ENCODE measurements around the gene WARS2.

Gene WARS2

GRCh38 chr1:118992868-118993699 is 147.4 kb downstream of the WARS2 start:
- DNase-seq = no peak

DNA sequence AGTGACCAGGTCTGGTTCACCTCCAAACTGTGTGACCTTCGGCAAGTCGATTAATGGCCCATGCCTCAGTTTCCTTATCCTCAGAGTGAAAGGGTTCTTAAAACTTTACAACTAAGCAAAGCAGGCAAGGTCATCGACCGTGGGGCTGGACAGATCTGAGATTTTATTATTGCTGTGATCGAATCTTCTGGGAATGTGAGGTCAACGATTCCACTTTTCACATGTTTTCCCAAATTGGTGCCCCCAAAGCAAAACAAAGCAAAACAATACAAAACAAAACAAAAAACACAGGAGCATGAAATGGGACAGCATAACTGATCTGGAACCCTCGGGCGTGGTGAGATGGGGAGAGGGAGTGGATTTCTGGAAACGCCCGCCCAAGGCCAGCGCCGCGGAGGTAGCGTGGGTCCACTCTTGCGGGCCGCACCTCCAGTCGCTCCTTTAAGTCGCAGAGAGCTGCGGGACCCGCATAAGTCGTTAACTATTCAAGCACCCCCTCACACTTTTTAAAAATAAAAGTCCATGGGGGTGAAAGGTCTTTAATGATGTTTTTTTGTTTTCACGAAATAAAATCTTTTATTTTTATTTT is 148.1 kb downstream of the WARS2 start:
- no peak for DNase-seq

- DNase-seq = no peak
These were observed 149.0 kb downstream of the WARS2 start for GRCh38 chr1:118991448-118991847.

DNA sequence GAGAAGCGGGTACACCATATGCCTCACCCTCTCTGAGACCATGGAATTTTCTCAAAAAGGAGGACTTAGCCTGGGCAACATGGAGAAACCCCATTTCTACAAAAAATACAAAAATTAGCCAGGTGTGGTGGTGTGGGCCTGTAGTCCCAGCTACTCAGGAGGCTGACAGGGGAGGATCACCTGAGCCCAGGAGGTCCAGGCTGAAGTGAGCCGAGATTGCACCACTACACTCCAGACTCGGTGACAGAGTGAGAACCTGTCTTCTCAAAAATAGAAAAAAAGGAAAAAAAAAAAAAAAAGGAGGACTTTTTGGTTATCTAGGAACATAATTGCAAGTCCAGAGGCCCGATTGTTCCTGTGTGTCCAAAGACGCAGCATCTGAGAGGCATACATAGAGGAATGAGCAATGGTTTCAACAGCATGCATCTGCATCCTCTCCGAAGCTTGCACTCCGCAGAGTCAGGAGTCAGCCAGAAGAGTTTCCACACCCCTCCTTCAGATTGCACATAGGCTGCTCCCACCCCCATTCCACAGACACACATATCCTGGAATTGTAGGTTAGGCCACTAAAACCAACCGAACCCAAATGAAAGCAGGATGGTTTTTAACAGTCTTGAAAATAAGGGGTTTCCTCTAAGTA is 149.8 kb downstream of the WARS2 start:
- DNase-seq = no peak

GRCh38 chr1:118989878-118990378 is 150.5 kb downstream of the WARS2 start:
- no peak for DNase-seq

DNA sequence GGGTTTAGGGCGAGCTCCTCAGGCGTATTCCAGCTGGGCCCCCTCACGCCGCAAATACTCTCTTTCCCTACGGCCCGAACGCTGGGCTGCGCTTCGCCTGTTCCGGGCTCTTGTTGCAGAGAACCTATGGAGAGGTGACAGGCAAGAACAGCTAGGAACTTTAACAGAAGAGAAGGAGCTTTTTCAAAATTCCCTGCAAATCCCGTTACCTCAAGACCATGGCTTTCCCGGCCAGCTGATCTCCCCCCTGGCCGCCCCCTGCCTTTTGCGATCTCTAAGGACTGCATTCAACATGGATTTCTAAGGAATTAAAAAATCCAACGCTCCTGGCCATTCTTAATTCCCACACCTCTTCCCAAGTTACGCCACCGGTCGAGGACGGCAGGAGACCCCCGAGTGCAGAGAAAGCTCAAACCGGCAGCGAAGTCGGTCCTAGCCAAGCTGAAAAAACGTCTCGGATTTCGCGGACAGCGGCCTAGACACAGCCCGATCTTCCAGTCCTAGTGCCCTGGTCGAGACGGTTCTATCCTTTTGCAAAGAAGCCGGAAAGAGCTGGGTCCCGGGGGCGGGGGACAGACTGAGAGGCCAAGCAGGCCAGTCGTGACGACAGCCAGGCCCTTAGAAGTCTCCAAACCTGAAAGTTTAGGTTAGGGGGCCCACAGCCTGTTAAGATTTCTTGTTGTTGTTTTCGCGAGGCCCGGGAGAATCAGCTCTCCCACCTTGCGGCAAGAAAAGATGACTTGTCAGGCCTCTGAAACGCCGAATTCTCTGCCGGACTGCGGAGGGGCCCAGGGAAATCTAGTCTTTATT is 151.2 kb downstream of the WARS2 start:
- no peak for DNase-seq

- no peak for DNase-seq
These were observed 152.1 kb downstream of the WARS2 start, which contains the start of gene TBX15 for GRCh38 chr1:118988186-118989005. TBX15 (minus strand) TSS chr1:118988343; CDS start chr1:118987795, 548 bp downstream.

DNA sequence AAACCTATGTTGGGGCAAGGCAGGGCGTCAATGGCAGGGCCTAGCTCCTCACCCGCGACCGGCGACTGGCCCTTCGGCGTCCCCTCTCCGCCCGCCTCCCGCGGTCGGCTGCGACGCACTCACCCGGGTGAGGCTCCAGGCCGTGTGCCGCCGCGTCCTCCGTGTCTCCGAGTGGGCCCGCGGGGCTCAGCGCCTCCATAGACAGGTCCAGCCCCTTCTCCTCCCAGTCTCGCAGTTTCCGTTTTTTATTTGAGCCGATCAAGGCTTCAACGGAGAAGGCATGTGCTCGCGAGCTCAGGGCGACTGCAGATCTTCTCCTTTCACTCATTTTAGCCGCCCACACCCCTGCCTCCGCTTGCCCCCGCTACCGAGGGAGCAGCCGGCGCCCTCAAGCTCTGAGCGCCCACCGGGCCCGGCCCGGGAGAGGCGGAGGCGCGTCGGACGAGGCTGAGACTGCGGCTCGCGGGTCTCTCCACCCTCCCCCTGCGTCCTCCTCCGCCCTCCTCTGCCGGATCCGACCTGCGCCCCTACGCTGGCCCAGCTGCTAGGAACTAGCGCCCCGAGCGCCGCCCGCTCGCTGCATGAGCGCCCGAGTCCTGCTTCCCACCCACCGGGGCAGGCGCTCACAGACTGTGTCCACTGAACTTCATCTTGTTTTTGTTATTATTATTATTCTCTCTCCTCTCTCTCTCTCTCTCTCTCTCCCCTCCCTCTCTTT is 152.8 kb downstream of the WARS2 start:
- DNase-seq = no peak

DNA sequence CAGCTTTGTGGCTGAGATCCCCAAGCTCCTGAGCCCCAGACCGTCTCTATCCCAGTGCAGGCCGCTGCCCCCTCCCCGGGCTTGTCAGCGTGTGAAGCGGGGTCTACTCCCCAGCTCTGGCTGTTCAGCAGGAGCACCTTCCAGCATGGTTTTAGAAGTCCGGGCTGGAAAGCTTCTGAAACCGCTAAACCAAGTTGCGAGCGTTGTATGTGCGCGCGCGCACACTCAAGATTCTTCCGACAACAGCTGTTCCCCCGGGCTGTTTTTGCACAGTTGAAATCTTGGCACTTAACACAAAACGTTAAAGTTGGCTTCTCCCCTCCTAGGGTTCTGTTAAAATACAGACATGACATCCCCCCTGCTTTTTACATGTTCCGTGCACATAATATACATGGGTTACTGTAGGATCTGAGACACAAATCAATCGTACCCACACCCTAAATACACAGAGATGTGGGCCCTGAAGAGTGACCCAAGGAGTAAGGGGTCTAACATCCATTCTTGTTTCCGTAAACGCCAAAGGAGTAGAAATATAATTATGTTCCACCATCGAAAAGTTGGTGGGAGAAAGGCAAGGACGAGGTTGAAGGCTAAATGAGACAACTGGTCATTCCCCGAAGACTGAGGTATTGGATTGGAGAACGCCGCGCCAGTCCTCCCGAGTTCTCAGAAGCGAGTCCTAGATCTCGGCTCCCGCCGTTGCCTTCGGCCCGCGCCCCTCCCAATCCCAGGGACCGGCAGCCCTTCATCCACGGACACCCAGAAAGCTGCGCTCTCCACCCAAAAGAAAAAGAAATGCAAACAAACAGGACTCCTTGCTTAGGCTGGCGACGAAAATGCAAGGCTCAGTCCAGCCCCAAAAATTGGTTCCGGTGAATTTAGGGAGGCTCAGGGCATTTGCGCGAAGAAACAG is 153.6 kb downstream of the WARS2 start:
- no peak for DNase-seq

DNA sequence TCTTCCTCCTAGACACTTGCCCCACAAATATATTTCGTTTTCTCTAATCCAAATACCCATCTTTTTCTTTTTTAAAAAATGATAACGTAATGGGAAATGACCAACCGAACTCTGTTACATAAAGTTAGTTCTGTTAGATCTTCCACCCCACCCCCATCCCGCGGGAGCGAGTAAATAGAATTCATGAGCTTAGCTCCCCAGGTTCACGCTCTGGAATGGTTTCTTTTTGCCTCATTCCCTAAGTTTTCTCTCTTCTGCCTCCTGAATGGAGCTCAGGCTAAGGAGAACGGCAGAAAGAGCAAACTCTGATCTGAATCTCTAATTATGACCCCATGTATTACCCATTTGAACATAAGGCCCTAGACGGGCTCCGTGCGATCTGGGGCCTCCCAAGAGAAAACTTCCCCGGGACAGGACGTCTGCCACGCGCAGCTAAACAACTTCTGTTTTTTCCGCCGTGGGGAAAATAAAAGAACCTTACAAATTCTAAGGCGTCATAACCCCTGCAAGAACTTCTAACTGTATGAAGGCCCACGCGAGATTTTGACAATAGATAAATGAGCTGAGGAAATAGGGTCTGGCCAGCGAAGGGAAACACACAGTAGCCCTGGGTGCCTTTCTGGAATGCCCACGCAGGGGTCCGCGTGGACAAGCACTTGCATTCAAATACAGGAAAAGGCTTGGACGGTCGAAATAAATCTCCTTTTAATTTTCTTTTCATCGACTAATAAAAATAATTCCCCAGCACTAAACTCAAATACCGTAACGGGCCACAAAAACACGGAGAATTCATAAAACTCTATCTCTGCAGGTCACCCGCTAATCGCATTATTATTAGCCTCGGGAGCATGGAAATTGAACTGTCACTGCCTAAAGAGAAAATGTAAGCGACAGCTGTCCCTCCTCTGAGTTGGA is 154.6 kb downstream of the WARS2 start:
- DNase-seq = no peak

DNA sequence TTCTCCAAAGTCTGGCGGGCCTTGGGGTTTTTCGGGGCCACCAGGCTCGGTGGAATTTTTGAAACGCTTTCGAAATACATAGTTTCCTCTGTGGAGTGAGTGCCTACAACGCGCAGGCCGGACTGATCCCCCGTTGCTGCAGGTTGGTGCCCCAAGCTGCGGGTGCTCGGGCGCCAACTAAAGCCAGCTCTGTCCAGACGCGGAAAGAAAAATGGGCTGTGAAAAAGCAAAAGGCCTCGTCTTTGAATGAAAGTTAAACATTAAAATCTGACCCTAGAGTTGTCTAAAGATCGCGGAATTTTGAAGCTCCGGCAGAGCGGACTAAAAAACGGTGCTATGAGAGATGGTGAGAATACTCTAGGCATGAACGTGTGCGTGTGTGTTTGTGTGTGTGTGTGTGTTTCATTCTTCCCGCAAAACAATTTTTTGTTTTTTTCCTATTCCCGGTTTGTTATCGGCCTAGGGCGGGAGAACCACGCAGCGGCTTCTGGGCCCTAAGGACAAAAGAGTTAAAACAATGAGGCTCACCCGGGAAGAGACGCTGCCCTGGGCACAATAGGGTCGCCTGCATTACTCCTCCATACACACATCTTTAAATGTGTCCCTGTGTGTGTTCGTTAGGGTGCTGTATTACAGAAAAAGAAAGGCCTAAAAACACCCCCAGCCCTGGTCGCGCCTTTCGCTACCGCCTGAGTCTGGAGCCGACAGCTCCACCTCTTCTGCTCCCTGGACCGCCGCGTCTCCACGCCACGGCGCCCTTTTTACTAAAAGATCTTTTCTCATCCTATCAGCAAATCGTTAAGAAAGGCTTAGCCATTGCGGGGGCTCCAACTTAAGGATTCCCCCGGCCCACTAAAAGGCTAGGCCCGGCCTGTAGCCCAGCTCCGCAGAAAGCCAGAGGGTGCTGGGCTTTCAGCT is 155.5 kb downstream of the WARS2 start:
- DNase-seq = no peak

- no peak for DNase-seq
These were observed 156.2 kb downstream of the WARS2 start for GRCh38 chr1:118984086-118984721.

GRCh38 chr1:118983558-118984041 is 156.9 kb downstream of the WARS2 start:
- DNase-seq = no peak

- no peak for DNase-seq
These were observed 157.5 kb downstream of the WARS2 start for GRCh38 chr1:118982821-118983557.

- DNase-seq = no peak
These were observed 158.2 kb downstream of the WARS2 start for GRCh38 chr1:118982266-118982665.

GRCh38 chr1:118981436-118981835 is 159.0 kb downstream of the WARS2 start:
- no peak for DNase-seq
